Panc1 (cell line): Measurements from ENCODE around the gene KRTAP10-2. TPM values are rescaled to one million over a fixed set of nuclear protein-coding genes. Genes with fewer than 3 reads are reported as not detected.

Experiments used
- ATAC-seq: fragments of 200-7000 bp; cut with Tn5 transposase; 2 replicates; pipeline ENCODE4 v1.9.1; 2020; ENCODE audit warnings: mild to moderate bottlenecking, moderate library complexity
- BruUV-seq: library from RNA; stranded (reverse); fragments of 400-500 nt; replicated peaks from 2 replicates; lab custom pipeline; 2021; lab: Mats Ljungman, UMichigan
- CTCF ChIA-PET: fragments of 300-600 bp; sonication (Branson Sonifier 250); formaldehyde crosslinking; loops from one replicate; lab custom pipeline; 2022; ENCODE audit warnings: antibody characterized with exemption; lab: Charles Lee
- POLR2A ChIA-PET: fragments of 300-600 bp; sonication (Branson Sonifier 250); formaldehyde crosslinking; loops from one replicate; lab custom pipeline; 2022; ENCODE audit warnings: antibody characterized with exemption; lab: Charles Lee
- DNase-seq: peaks from one replicate; pipeline ENCODE4 v3.0.0-alpha.2; 2010; ENCODE audit warnings: low read depth, low spot score
- H3K27ac ChIP-seq: 2 replicates; pipeline ENCODE4 v1.5.1; 2011; ENCODE audit warnings: mild to moderate bottlenecking, low read length, inconsistent platforms
- H3K27me3 ChIP-seq: fragments of 200-500 bp; sonication (Bioruptor generic); 2 replicates; pipeline ENCODE4 v1.6.0; 2014; ENCODE audit warnings: low read length, inconsistent platforms; ENCODE audit not compliant: control insufficient read depth, insufficient read depth
- H3K36me3 ChIP-seq: fragments of 200-500 bp; sonication (Bioruptor generic); 2 replicates; pipeline ENCODE4 v1.5.1; 2014; ENCODE audit warnings: inconsistent platforms, mild to moderate bottlenecking, low read length, moderate library complexity; ENCODE audit not compliant: control insufficient read depth, insufficient read depth
- H3K4me1 ChIP-seq: 2 replicates; pipeline ENCODE4 v1.5.1; 2011; ENCODE audit warnings: inconsistent platforms, mild to moderate bottlenecking, low read length, moderate library complexity; ENCODE audit not compliant: control insufficient read depth, insufficient read depth
- H3K4me3 ChIP-seq, 2 experiments: 2 replicates each; pipeline ENCODE4 v1.5.1; 2011 to 2012; ENCODE audit warnings: low read depth in 2 of 2, low read length in 2 of 2, mild to moderate bottlenecking in 2 of 2, inconsistent platforms in 1 of 2, moderate library complexity in 1 of 2
- H3K9me3 ChIP-seq: fragments of 200-500 bp; sonication (Bioruptor generic); 2 replicates; pipeline ENCODE4 v1.5.1; 2014; ENCODE audit warnings: low read depth, mild to moderate bottlenecking, inconsistent platforms, low read length, moderate library complexity; ENCODE audit not compliant: control insufficient read depth, insufficient read depth
- POLR2AphosphoS5 ChIP-seq: IDR thresholded peaks from 2 replicates; pipeline ENCODE4 v1.6.1; 2012; ENCODE audit warnings: mild to moderate bottlenecking, low read depth, low read length, moderate library complexity
- SIN3A ChIP-seq: IDR thresholded peaks from 2 replicates; pipeline ENCODE4 v1.6.1; 2012; ENCODE audit warnings: low read depth, mild to moderate bottlenecking, low read length, moderate library complexity, borderline replicate concordance; ENCODE audit not compliant: insufficient read depth
- TCF7L2 ChIP-seq: IDR thresholded peaks from 2 replicates; pipeline ENCODE4 v1.6.1; 2011; ENCODE audit warnings: mild to moderate bottlenecking, low read depth, low read length, inconsistent platforms
- in situ Hi-C: cut with HindIII; loops from 2 replicates; pipeline ENCODE4 v1.10.0; 2016; ENCODE audit warnings: low sequenced_read_pairs, low pct_unique_long_range_greater_than_20kb
- intact Hi-C: fragments of 100-400 bp; cut with micrococcal nuclease; formaldehyde crosslinking; loops from one replicate; pipeline ENCODE4 v1.10.0; 2022; ENCODE audit not compliant: unreplicated experiment
- total RNA-seq: library from RNA; stranded (reverse); gene quantifications from one replicate; pipeline ENCODE4 v1.2.1, GENCODE V29; 2021; ENCODE audit not compliant: unreplicated experiment
- TF ChIP-seq, protein P1 (sequence below), 2 experiments: IDR thresholded peaks; 2 replicates each; pipeline ENCODE4 v1.6.1; 2011 to 2012; ENCODE audit warnings: low read depth in 2 of 2, control low read depth in 1 of 2, low read length in 1 of 2, mild to moderate bottlenecking in 1 of 2, moderate library complexity in 1 of 2; ENCODE audit not compliant: insufficient read depth in 1 of 2
- TF ChIP-seq, protein P2 (sequence below): fragments of 450-650 bp; IDR thresholded peaks from 2 replicates; pipeline ENCODE4 v1.5.1; 2017; ENCODE audit warnings: mild to moderate bottlenecking

KRTAP10-2 gene
- total RNA-seq, 1 experiment from 2014 or later = not detected

DNA sequence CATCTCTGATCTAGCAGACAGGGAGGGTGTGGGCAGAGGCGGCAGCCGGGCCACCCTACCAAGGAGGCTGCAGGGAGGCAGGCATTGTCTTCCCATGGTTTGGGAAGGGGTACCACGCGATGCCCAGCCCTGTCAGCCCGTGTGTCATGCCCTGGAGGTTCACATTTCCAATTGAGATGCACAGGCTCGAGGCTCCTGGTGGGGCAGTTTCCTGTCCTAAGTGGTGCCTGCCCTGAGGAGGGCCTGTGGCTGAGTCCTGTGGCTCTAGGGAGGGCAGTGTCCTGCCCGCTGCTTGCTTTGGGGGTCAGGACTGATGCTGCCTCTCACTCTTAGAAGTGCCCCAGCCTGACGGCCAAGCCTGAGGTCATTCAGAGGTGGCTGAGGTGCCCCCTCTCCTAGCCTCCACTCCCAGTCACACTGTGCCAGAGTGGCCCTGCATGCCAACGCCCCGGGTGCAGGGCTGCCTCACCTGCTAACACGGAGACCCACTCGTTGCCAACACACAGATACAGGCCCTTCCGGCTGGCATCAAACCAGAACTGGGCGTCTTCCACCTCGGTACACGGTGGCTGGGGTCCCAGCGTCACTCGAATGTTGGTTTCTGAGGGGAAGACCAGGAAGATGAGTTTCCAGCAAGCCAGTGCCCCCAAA, 23.2 kb downstream of the KRTAP10-2 start:
- DNase-seq = no peak
- intact Hi-C loops (no loop called here), in situ Hi-C loops (no loop called here)
- no peak for ATAC-seq
- H3K27me3 ChIP-seq = no peaks in the 10 kb centered on the region
- ChIA-PET POLR2A (no interaction called here), CTCF (no interaction called here)
- no TSS peak for BruUV-seq
- no peaks in the 10 kb centered on the region for H3K9me3 ChIP-seq
- no peaks in the 10 kb centered on the region for H3K4me1 ChIP-seq
- H3K27ac ChIP-seq = no peak overlapping the region
- no peak overlapping the region for H3K4me3 ChIP-seq
- TF ChIP-seq SIN3A = no peak
- no peak for TF ChIP-seq TCF7L2
- no peak for TF ChIP-seq POLR2AphosphoS5
- TF ChIP-seq, protein P1, sequence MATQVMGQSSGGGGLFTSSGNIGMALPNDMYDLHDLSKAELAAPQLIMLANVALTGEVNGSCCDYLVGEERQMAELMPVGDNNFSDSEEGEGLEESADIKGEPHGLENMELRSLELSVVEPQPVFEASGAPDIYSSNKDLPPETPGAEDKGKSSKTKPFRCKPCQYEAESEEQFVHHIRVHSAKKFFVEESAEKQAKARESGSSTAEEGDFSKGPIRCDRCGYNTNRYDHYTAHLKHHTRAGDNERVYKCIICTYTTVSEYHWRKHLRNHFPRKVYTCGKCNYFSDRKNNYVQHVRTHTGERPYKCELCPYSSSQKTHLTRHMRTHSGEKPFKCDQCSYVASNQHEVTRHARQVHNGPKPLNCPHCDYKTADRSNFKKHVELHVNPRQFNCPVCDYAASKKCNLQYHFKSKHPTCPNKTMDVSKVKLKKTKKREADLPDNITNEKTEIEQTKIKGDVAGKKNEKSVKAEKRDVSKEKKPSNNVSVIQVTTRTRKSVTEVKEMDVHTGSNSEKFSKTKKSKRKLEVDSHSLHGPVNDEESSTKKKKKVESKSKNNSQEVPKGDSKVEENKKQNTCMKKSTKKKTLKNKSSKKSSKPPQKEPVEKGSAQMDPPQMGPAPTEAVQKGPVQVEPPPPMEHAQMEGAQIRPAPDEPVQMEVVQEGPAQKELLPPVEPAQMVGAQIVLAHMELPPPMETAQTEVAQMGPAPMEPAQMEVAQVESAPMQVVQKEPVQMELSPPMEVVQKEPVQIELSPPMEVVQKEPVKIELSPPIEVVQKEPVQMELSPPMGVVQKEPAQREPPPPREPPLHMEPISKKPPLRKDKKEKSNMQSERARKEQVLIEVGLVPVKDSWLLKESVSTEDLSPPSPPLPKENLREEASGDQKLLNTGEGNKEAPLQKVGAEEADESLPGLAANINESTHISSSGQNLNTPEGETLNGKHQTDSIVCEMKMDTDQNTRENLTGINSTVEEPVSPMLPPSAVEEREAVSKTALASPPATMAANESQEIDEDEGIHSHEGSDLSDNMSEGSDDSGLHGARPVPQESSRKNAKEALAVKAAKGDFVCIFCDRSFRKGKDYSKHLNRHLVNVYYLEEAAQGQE (IDR thresholded peaks at IDR 0.05; ENCODE audit: insufficient read depth in 1 of 2, low read depth in 2 of 2, low read length in 1 of 2) = no peak
- TF ChIP-seq, protein P2, sequence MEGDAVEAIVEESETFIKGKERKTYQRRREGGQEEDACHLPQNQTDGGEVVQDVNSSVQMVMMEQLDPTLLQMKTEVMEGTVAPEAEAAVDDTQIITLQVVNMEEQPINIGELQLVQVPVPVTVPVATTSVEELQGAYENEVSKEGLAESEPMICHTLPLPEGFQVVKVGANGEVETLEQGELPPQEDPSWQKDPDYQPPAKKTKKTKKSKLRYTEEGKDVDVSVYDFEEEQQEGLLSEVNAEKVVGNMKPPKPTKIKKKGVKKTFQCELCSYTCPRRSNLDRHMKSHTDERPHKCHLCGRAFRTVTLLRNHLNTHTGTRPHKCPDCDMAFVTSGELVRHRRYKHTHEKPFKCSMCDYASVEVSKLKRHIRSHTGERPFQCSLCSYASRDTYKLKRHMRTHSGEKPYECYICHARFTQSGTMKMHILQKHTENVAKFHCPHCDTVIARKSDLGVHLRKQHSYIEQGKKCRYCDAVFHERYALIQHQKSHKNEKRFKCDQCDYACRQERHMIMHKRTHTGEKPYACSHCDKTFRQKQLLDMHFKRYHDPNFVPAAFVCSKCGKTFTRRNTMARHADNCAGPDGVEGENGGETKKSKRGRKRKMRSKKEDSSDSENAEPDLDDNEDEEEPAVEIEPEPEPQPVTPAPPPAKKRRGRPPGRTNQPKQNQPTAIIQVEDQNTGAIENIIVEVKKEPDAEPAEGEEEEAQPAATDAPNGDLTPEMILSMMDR = no peak
- no peaks in the 10 kb centered on the region for H3K36me3 ChIP-seq

DNA sequence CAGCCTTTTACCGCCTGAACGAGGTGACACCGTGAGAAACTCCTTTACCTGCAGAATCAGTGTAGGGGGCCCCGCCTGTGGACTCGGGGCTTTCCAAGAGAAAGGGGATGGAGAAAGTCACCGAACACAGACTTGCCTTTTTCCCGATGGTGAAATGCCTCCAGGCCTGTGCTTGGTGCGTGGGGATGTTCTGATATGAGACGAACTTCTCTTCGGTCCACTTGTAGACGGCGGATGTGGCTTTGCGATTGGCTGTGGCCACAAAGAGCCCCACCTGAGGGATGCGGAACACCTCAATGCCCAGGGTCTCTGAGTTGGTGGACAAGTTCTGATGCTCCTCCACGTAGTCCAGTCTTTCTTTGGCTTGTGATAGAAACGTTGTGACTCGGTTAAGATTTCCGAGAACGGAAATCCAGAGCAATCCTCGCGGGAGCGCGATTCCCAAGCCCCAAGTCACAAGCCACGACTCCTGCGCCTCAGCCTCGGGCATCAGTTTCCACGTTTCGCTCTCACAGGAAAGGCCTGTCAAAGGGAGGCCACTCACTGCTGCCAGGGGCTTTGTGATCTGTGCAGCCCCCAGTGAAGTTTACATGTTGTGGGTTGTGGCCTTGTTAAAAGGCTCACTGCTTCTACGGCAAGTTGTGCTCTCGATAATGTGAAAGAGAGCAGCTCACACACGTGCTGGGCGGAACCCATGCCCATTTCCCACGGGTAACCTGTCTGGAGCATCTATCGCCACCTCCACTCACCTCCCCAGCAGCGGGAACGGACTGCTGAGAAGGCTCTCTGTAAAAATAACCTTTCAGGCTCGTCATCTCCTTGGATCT, 23.9 kb downstream of the KRTAP10-2 start:
- no peak overlapping the region for H3K27ac ChIP-seq
- no peaks in the 10 kb centered on the region for H3K27me3 ChIP-seq
- DNase-seq (no peak), ATAC-seq (no peak)
- POLR2A ChIA-PET = no interaction called here
- no peaks in the 10 kb centered on the region for H3K9me3 ChIP-seq
- no peak overlapping the region for H3K4me3 ChIP-seq
- in situ Hi-C loops = no loop called here
- intact Hi-C loops = no loop called here
- H3K36me3 ChIP-seq = no peaks in the 10 kb centered on the region
- TF ChIP-seq TCF7L2 = no peak
- TF ChIP-seq, protein P2 = no peak
- no peak for TF ChIP-seq POLR2AphosphoS5
- TF ChIP-seq, protein P1 (IDR thresholded peaks at IDR 0.05; ENCODE audit: insufficient read depth in 1 of 2, low read depth in 2 of 2, low read length in 1 of 2) = no peak
- no peak for TF ChIP-seq SIN3A
- BruUV-seq = no TSS peak
- H3K4me1 ChIP-seq = no peaks in the 10 kb centered on the region
- CTCF ChIA-PET = no interaction called here
